ENCODE data around the gene RAPGEF6. TPM values are rescaled to one million over a fixed set of nuclear protein-coding genes. Genes with fewer than 3 reads are reported as not detected.

The RAPGEF6 gene
- total RNA-seq, 1 experiment from 2014 or later = 26.1 TPM

GRCh38 chr5:131457193-131457592, 177.8 kb downstream of the RAPGEF6 start:
- ChIA-PET POLR2A (ENCODE audit: low non-redundant PET) (no interaction called here), CTCF (no interaction called here)
- no peak overlapping the region for H3K27ac ChIP-seq (ENCODE audit: low read depth, low read length, poor library complexity, severe bottlenecking)
- BruUV-seq (replicated peaks) = no TSS peak
- TF ChIP-seq CTCF (conservative IDR thresholded peaks at IDR 0.05; ENCODE audit: low read depth, low read length) (no peak), EZH2 (IDR thresholded peaks at IDR 0.05; ENCODE audit: borderline replicate concordance, low read depth, low read length, poor library complexity, severe bottlenecking) (no peak)
- no peak for DNase-seq (ENCODE audit: low spot score)
- H3K4me1 ChIP-seq (ENCODE audit: insufficient read depth, low read length, poor library complexity, severe bottlenecking) = peaks cover 18% of the 10 kb centered on the region
- H3K27me3 ChIP-seq (replicated peaks; ENCODE audit: insufficient read depth, low read depth, low read length, poor library complexity) = no peaks in the 10 kb centered on the region
- peaks cover 12% of the 10 kb centered on the region for H3K36me3 ChIP-seq (ENCODE audit: insufficient read depth, low read length, poor library complexity, severe bottlenecking)
- intact Hi-C loops (cut with micrococcal nuclease; ENCODE audit: unreplicated experiment) = no loop called here
- no peaks in the 10 kb centered on the region for H3K9me3 ChIP-seq (ENCODE audit: low read depth, low read length, poor library complexity, severe bottlenecking)
- no peak overlapping the region for H3K4me3 ChIP-seq (ENCODE audit: low read depth, low read length, poor library complexity, severe bottlenecking)

GRCh38 chr5:131450941-131451340, 184.1 kb downstream of the RAPGEF6 start:
- no TSS peak for BruUV-seq (replicated peaks)
- Histone ChIP-seq H3K27me3 (replicated peaks; ENCODE audit: insufficient read depth, low read depth, low read length, poor library complexity) (no peaks in the 10 kb centered on the region), H3K27ac (ENCODE audit: low read depth, low read length, poor library complexity, severe bottlenecking) (no peak overlapping the region), H3K4me3 (ENCODE audit: low read depth, low read length, poor library complexity, severe bottlenecking) (no peak overlapping the region), H3K4me1 (ENCODE audit: insufficient read depth, low read length, poor library complexity, severe bottlenecking) (peaks cover 7% of the 10 kb centered on the region), H3K36me3 (ENCODE audit: insufficient read depth, low read length, poor library complexity, severe bottlenecking) (peaks cover 17% of the 10 kb centered on the region), H3K9me3 (ENCODE audit: low read depth, low read length, poor library complexity, severe bottlenecking) (no peaks in the 10 kb centered on the region)
- CTCF ChIA-PET = no interaction called here
- no peak for DNase-seq (ENCODE audit: low spot score)
- intact Hi-C loops (cut with micrococcal nuclease; ENCODE audit: unreplicated experiment) = no loop called here
- POLR2A ChIA-PET (ENCODE audit: low non-redundant PET) = interaction anchor here (0.6 kb wide), 1 partner anchor 79 kb away, joined by 3 read pairs; no protein-coding TSS in a partner anchor
- no peak for TF ChIP-seq CTCF (conservative IDR thresholded peaks at IDR 0.05; ENCODE audit: low read depth, low read length)
- TF ChIP-seq EZH2 (IDR thresholded peaks at IDR 0.05; ENCODE audit: borderline replicate concordance, low read depth, low read length, poor library complexity, severe bottlenecking) = no peak

GRCh38 chr5:131441184-131441583, 193.8 kb downstream of the RAPGEF6 start:
- Histone ChIP-seq H3K9me3 (ENCODE audit: low read depth, low read length, poor library complexity, severe bottlenecking) (no peaks in the 10 kb centered on the region), H3K27me3 (replicated peaks; ENCODE audit: insufficient read depth, low read depth, low read length, poor library complexity) (no peaks in the 10 kb centered on the region), H3K27ac (ENCODE audit: low read depth, low read length, poor library complexity, severe bottlenecking) (no peak overlapping the region), H3K4me1 (ENCODE audit: insufficient read depth, low read length, poor library complexity, severe bottlenecking) (no peaks in the 10 kb centered on the region), H3K4me3 (ENCODE audit: low read depth, low read length, poor library complexity, severe bottlenecking) (no peak overlapping the region), H3K36me3 (ENCODE audit: insufficient read depth, low read length, poor library complexity, severe bottlenecking) (peaks cover 33% of the 10 kb centered on the region)
- no peak for DNase-seq (ENCODE audit: low spot score)
- TF ChIP-seq EZH2 (IDR thresholded peaks at IDR 0.05; ENCODE audit: borderline replicate concordance, low read depth, low read length, poor library complexity, severe bottlenecking) (no peak), CTCF (conservative IDR thresholded peaks at IDR 0.05; ENCODE audit: low read depth, low read length) (no peak)
- CTCF ChIA-PET = no interaction called here
- no TSS peak for BruUV-seq (replicated peaks)
- intact Hi-C loops (cut with micrococcal nuclease; ENCODE audit: unreplicated experiment) = no loop called here
- POLR2A ChIA-PET (ENCODE audit: low non-redundant PET) = no interaction called here

Data from A673 (cell line).